ENCODE results near the gene GNPNAT1. TPM values are rescaled to one million over a fixed set of nuclear protein-coding genes. Genes with fewer than 3 reads are reported as not detected.

The GNPNAT1 gene
- total and polyA plus RNA-seq, 3 experiments from 2014 or later = 11.2 to 36.0 (median 35.0) TPM

DNA sequence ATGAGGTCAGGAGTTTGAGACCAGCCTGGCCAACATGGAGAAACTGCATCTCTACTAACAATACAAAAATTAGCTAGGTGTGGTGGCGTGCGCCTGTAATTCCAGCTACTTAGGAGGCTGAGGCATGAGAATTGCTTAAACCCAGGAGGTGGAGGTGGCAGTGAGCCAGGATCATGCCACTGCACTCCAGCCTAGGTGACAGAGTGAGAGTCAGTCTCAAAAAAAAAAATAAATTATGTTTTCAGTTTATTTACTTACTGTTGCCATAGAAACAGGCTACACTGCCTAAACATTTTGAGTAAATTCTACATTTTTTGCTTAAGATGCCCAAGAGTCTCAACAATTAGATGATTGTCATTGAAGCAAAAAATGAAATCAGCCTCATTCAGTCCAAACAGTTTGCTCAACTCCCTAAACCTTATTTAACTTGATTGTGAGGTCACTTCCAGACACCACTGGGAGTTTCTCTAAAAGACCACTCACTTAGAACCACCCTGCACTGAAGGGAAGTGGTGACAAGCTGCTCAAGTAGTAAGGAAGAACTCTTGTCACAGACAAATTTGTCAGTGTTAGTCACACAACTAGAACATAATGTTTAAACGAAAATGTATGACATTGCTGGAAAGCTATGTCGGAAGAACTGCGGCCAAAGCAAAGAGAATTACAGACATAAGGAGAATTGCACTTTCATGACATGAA lies 9.8 kb upstream of the GNPNAT1 start:
- no peaks in the 10 kb centered on the region for H3K27me3 ChIP-seq (ENCODE audit: insufficient read depth, low read length, poor library complexity, severe bottlenecking)
- no peaks in the 10 kb centered on the region for H3K4me1 ChIP-seq (ENCODE audit: insufficient read depth, low read length)
- DNase-seq = peak in 1 of 5 donors; percentile 24
- no peak overlapping the region for H3K27ac ChIP-seq (ENCODE audit: low read depth, low read length)
- H3K9me3 ChIP-seq (ENCODE audit: low read length) = no peaks in the 10 kb centered on the region
- peaks cover 0 to 8% (median 6%) of the 10 kb centered on the region in 5 donors for H3K9me3 Mint-ChIP-seq
- H3K27me3 Mint-ChIP-seq = peaks cover 1 to 3% of the 10 kb centered on the region in 2 donors
- H3K36me3 ChIP-seq (ENCODE audit: insufficient read depth, low read length) = no peaks in the 10 kb centered on the region
- peak overlapping the region in 5 of 8 donors; percentile 18 to 67 (median 25) for H3K27ac Mint-ChIP-seq
- H3K36me3 Mint-ChIP-seq = peaks cover 0 to 2% (median 0%) of the 10 kb centered on the region in 3 donors
- ChIA-PET CTCF (no interaction called here), POLR2A (interaction anchor here (0.6 kb wide), 1 partner anchor 186 kb away, joined by 3 read pairs; no protein-coding TSS in a partner anchor)
- H3K4me1 Mint-ChIP-seq = peaks cover 11 to 17% (median 16%) of the 10 kb centered on the region in 3 donors
- H3K4me3 Mint-ChIP-seq = no peak overlapping the region
- H3K4me3 ChIP-seq (ENCODE audit: low read length) = no peak overlapping the region

DNA sequence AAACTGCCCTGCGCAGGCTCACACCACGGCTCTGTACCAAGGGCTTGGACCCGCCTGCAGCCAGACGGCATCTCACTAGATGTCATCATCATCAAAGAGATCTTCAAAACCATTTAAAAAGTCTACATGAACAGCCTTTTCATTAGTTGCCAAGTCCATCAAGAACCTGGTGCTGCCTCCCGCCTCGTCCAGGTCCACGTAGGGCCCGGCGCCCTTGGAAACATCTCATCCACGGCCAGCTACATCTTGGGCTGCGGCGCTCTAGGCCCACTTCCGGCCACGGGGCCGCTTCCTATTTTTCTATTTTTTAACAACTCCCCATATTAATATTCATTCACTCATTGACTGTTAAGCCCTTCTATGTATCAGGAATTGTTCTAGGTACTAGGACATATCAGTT lies 7.4 kb upstream of the GNPNAT1 start:
- no peak for DNase-seq
- H3K36me3 ChIP-seq (ENCODE audit: insufficient read depth, low read length) = no peaks in the 10 kb centered on the region
- no peak overlapping the region for H3K27ac ChIP-seq (ENCODE audit: low read depth, low read length)
- Mint-ChIP-seq H3K4me3 (no peak overlapping the region), H3K36me3 (peaks cover 0 to 2% (median 0%) of the 10 kb centered on the region in 3 donors), H3K9me3 (peaks cover 0 to 8% (median 6%) of the 10 kb centered on the region in 5 donors), H3K27ac (peak overlapping the region in 1 of 8 donors; percentile 3), H3K4me1 (peaks cover 10 to 16% (median 11%) of the 10 kb centered on the region in 3 donors), H3K27me3 (peaks cover 1 to 3% of the 10 kb centered on the region in 2 donors)
- no peak overlapping the region for H3K4me3 ChIP-seq (ENCODE audit: low read length)
- no peaks in the 10 kb centered on the region for H3K4me1 ChIP-seq (ENCODE audit: insufficient read depth, low read length)
- ChIA-PET CTCF (no interaction called here), POLR2A (no interaction called here)
- H3K27me3 ChIP-seq (ENCODE audit: insufficient read depth, low read length, poor library complexity, severe bottlenecking) = no peaks in the 10 kb centered on the region
- no peaks in the 10 kb centered on the region for H3K9me3 ChIP-seq (ENCODE audit: low read length)

DNA sequence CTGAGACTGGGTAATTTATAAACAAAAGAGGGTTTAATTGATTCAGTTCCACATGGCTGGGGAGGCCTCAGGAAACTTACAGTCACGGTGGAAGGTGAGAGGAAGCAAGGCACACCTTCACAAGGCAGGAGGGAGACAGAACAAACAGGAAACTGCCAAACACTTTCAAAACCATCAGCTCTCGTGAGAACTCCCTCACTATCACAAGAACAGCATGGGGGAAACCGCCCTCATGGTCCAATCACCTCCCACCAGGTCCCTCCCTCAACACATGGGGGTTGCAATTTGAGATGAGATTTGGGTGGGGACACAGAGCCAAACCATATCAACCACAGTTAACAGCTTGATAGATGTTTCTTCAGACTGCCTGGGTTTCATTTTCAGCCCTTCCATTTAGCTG lies 6.2 kb upstream of the GNPNAT1 start:
- H3K27me3 Mint-ChIP-seq = peaks cover under 1 to 3% of the 10 kb centered on the region in 2 donors
- no peak for DNase-seq
- H3K4me3 Mint-ChIP-seq = peak overlapping the region in 1 of 7 donors; percentile 22
- no peaks in the 10 kb centered on the region for H3K36me3 ChIP-seq (ENCODE audit: insufficient read depth, low read length)
- H3K4me1 Mint-ChIP-seq = peaks cover 10 to 16% (median 14%) of the 10 kb centered on the region in 3 donors
- ChIA-PET CTCF (no interaction called here), POLR2A (no interaction called here)
- no peaks in the 10 kb centered on the region for H3K27me3 ChIP-seq (ENCODE audit: insufficient read depth, low read length, poor library complexity, severe bottlenecking)
- H3K27ac ChIP-seq (ENCODE audit: low read depth, low read length) = no peak overlapping the region
- H3K9me3 Mint-ChIP-seq = peaks cover 0 to 8% (median 6%) of the 10 kb centered on the region in 5 donors
- H3K4me3 ChIP-seq (ENCODE audit: low read length) = no peak overlapping the region
- peak overlapping the region in 5 of 8 donors; percentile 17 to 71 (median 59) for H3K27ac Mint-ChIP-seq
- H3K4me1 ChIP-seq (ENCODE audit: insufficient read depth, low read length) = no peaks in the 10 kb centered on the region
- peaks cover 0 to 2% (median 0%) of the 10 kb centered on the region in 3 donors for H3K36me3 Mint-ChIP-seq
- H3K9me3 ChIP-seq (ENCODE audit: low read length) = no peaks in the 10 kb centered on the region

DNA sequence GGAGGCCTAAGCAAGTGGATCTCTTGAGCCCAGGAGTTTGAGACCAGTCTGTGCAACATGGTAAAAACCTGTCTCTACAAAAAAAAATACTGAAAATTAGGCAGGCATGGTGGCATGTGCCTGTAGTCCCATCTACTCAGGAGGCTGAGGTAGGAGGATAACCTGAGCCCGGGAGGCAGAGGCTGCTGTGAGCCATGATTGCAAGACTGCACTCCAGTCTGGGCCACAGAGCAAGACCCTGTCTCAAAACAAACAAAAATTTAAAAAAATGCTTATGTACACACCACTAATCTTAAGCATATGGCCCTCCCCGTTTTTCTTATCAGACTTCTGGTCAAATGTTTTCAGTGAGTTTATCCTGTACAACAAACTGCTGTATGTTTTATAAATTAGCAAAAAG lies 1.7 kb upstream of the GNPNAT1 start:
- DNase-seq = no peak
- H3K9me3 Mint-ChIP-seq = peaks cover 0 to 8% (median 6%) of the 10 kb centered on the region in 5 donors
- ChIA-PET CTCF (no interaction called here), POLR2A (no interaction called here)
- H3K4me1 Mint-ChIP-seq = peaks cover 37 to 48% (median 42%) of the 10 kb centered on the region in 3 donors
- H3K27ac ChIP-seq (ENCODE audit: low read depth, low read length) = no peak overlapping the region
- H3K27me3 ChIP-seq (ENCODE audit: insufficient read depth, low read length, poor library complexity, severe bottlenecking) = no peaks in the 10 kb centered on the region
- H3K4me3 ChIP-seq (ENCODE audit: low read length) = no peak overlapping the region
- peak overlapping the region in 4 of 8 donors; percentile 1 to 90 (median 32) for H3K27ac Mint-ChIP-seq
- H3K36me3 ChIP-seq (ENCODE audit: insufficient read depth, low read length) = no peaks in the 10 kb centered on the region
- peaks cover 0 to 3% (median 0%) of the 10 kb centered on the region in 3 donors for H3K36me3 Mint-ChIP-seq
- H3K4me3 Mint-ChIP-seq = peak overlapping the region in 2 of 7 donors; percentile 36 to 41
- no peaks in the 10 kb centered on the region for H3K9me3 ChIP-seq (ENCODE audit: low read length)
- H3K4me1 ChIP-seq (ENCODE audit: insufficient read depth, low read length) = peaks cover 16% of the 10 kb centered on the region
- H3K27me3 Mint-ChIP-seq = peaks cover 0 to 1% of the 10 kb centered on the region in 2 donors

DNA sequence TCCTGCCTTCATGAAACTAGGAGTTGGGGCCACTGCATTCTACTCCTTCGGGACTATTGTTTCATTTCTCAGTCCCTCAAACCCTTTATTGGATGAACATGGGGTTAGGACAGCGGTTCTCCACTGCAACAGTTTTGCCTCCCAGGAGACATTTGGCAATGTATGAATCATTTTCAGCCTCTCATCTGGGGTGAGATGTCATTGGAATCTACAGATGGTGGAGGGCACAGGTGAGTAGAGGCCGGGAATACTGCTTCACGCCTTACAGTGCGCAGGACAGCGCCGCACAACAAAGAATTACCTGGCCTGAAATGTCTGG lies 649 bp upstream of the GNPNAT1 start:
- Histone ChIP-seq H3K9me3 (ENCODE audit: low read length) (no peaks in the 10 kb centered on the region), H3K4me1 (ENCODE audit: insufficient read depth, low read length) (peaks cover 16% of the 10 kb centered on the region), H3K27ac (ENCODE audit: low read depth, low read length) (no peak overlapping the region), H3K27me3 (ENCODE audit: insufficient read depth, low read length, poor library complexity, severe bottlenecking) (no peaks in the 10 kb centered on the region), H3K4me3 (ENCODE audit: low read length) (peak overlapping the region; percentile 32), H3K36me3 (ENCODE audit: insufficient read depth, low read length) (no peaks in the 10 kb centered on the region)
- Mint-ChIP-seq H3K27me3 (peaks cover 0 to 1% of the 10 kb centered on the region in 2 donors), H3K4me3 (peak overlapping the region; percentile 86 to 95 (median 91)), H3K27ac (peak overlapping the region; percentile 24 to 96 (median 88)), H3K4me1 (peaks cover 36 to 51% (median 41%) of the 10 kb centered on the region in 3 donors), H3K9me3 (peaks cover 0 to 4% (median 2%) of the 10 kb centered on the region in 5 donors), H3K36me3 (peaks cover 0 to 3% (median 0%) of the 10 kb centered on the region in 3 donors)
- no peak for DNase-seq
- POLR2A ChIA-PET = no interaction called here
- CTCF ChIA-PET = no interaction called here

DNA sequence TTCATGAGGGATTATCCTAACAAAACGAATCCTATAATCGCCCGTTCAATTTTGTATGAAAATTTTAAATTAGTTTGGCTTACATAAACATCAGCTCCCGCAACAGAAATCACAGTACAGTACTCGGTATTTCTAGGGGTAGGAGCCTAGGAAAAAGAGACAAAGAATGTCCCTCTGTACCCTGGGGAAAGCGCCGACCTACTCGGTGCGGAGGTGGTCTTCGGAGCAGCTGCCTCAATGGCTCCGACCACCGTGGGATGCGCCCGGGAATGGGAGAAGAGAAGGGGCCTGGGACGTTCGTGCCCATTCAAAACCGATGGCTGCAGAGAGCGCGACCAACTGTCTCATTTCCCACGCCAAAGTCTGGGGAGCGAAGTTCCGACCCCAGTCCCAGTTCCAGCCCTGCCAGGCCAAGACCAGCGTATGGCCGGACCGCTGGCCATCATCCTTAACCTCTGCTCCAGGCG lies 618 bp downstream of the GNPNAT1 start:
- peak overlapping the region; percentile 62 for H3K27ac ChIP-seq (ENCODE audit: low read depth, low read length)
- ChIA-PET POLR2A (interaction anchor here (0.7 to 1.0 kb wide), 3 partner anchors 48 to 66 kb away, joined by 3 read pairs; partner anchors contain the start of gene STYX), CTCF (interaction anchor here (0.7 kb wide), 1 partner anchor 66 kb away, joined by 3 read pairs; no protein-coding TSS in a partner anchor)
- Mint-ChIP-seq H3K9me3 (no peaks in the 10 kb centered on the region), H3K4me1 (peaks cover 37 to 55% (median 46%) of the 10 kb centered on the region in 3 donors), H3K4me3 (peak overlapping the region; percentile 88 to 95 (median 92)), H3K27me3 (peaks cover 0 to 1% of the 10 kb centered on the region in 2 donors), H3K36me3 (peaks cover 0 to 3% (median 0%) of the 10 kb centered on the region in 3 donors), H3K27ac (peak overlapping the region; percentile 79 to 92 (median 86))
- no peaks in the 10 kb centered on the region for H3K36me3 ChIP-seq (ENCODE audit: insufficient read depth, low read length)
- H3K4me1 ChIP-seq (ENCODE audit: insufficient read depth, low read length) = peaks cover 16% of the 10 kb centered on the region
- DNase-seq = no peak
- H3K27me3 ChIP-seq (ENCODE audit: insufficient read depth, low read length, poor library complexity, severe bottlenecking) = no peaks in the 10 kb centered on the region
- H3K4me3 ChIP-seq (ENCODE audit: low read length) = peak overlapping the region; percentile 90
- H3K9me3 ChIP-seq (ENCODE audit: low read length) = no peaks in the 10 kb centered on the region

DNA sequence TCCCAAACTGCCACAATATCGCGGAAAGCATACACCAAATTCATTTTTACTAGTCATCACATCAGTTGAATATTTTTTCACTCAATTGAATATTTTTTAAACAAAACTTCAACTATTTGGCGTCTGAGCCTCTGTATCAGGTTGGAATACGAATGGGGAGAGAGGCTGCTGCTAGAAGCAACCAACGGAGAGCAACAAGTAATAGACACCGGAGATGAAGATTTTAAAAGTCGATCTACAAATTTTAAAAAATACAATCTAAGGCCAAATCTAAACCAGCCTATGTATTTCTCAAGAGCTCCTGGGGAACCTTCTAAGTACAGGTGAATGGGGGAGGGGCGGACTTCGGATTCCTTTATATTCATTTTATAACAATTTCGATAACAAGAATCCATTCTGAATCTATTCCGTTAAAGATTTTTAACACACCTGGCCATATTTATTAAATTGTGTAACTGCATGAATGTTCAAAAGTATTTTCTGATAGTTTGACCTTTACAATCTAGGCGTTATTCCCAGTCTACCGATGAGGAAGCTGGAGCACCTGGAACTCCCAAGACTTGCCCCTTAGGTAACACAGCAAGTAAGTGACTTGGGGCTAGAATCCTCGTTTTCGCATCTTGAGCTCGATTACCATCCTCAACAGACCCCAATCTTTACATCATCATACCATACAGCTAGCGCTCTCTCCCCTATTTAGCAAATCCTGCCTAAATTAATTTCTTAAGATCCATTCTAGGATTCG lies 1.2 kb downstream of the GNPNAT1 start:
- H3K4me3 Mint-ChIP-seq = peak overlapping the region; percentile 88 to 95 (median 92)
- H3K27me3 ChIP-seq (ENCODE audit: insufficient read depth, low read length, poor library complexity, severe bottlenecking) = no peaks in the 10 kb centered on the region
- peaks cover 0 to 3% (median 0%) of the 10 kb centered on the region in 3 donors for H3K36me3 Mint-ChIP-seq
- DNase-seq = no peak
- no peak overlapping the region for H3K27ac ChIP-seq (ENCODE audit: low read depth, low read length)
- no peaks in the 10 kb centered on the region for H3K9me3 Mint-ChIP-seq
- CTCF ChIA-PET = interaction anchor here (0.7 kb wide), 1 partner anchor 65 kb away, joined by 3 read pairs; no protein-coding TSS in a partner anchor
- peak overlapping the region; percentile 79 to 92 (median 86) for H3K27ac Mint-ChIP-seq
- peak overlapping the region; percentile 90 for H3K4me3 ChIP-seq (ENCODE audit: low read length)
- H3K4me1 Mint-ChIP-seq = peaks cover 37 to 55% (median 46%) of the 10 kb centered on the region in 3 donors
- no peaks in the 10 kb centered on the region for H3K9me3 ChIP-seq (ENCODE audit: low read length)
- no peaks in the 10 kb centered on the region for H3K36me3 ChIP-seq (ENCODE audit: insufficient read depth, low read length)
- H3K27me3 Mint-ChIP-seq = peaks cover 0 to 1% of the 10 kb centered on the region in 2 donors
- POLR2A ChIA-PET = interaction anchor here (0.6 to 1.0 kb wide), 4 partner anchors 33 to 65 kb away, joined by 3 read pairs; partner anchors contain the start of gene STYX
- H3K4me1 ChIP-seq (ENCODE audit: insufficient read depth, low read length) = peaks cover 16% of the 10 kb centered on the region

All from CD8-positive, alpha-beta memory T cell (primary cell).